Measurements from ENCODE around the gene DENR. TPM values are rescaled to one million over a fixed set of nuclear protein-coding genes. Genes with fewer than 3 reads are reported as not detected.
"Not testable (repeated sequence)": the region's sequence is repeated elsewhere in the genome, so short reads cannot be mapped to it uniquely, and the experiment has no call there.

The DENR gene
- total RNA-seq, 1 donor from 2014 or later, result 46.3 TPM

- Mint-ChIP-seq H3K27me3 (ENCODE audit: low read depth) (no peaks in the 10 kb centered on the region), H3K9me3 (ENCODE audit: low read depth) (no peaks in the 10 kb centered on the region), H3K27ac (ENCODE audit: unreplicated experiment) (no peak overlapping the region), H3K4me1 (ENCODE audit: low read depth) (no peaks in the 10 kb centered on the region), H3K4me3 (ENCODE audit: unreplicated experiment) (no peak overlapping the region), H3K36me3 (ENCODE audit: low read depth) (peaks cover 1% of the 10 kb centered on the region)
- no peak for DNase-seq (ENCODE audit: low spot score)
- TF ChIP-seq CTCF (IDR thresholded peaks at IDR 0.05), result no peak
Observed at GRCh38 chr12:122803937-122804336, 51.3 kb downstream of the DENR start.

- not testable (repeated sequence) for H3K27me3 Mint-ChIP-seq (ENCODE audit: low read depth); H3K36me3 Mint-ChIP-seq (ENCODE audit: low read depth); H3K4me1 Mint-ChIP-seq (ENCODE audit: low read depth); H3K9me3 Mint-ChIP-seq (ENCODE audit: low read depth); DNase-seq (ENCODE audit: low spot score); H3K4me3 Mint-ChIP-seq (ENCODE audit: unreplicated experiment); H3K27ac Mint-ChIP-seq (ENCODE audit: unreplicated experiment)
Observed at GRCh38 chr12:122804957-122805356, 52.3 kb downstream of the DENR start.

GRCh38 chr12:122807651-122808050, 55.0 kb downstream of the DENR start:
- peaks cover 3% of the 10 kb centered on the region for H3K36me3 Mint-ChIP-seq (ENCODE audit: low read depth)
- H3K27me3 Mint-ChIP-seq (ENCODE audit: low read depth), result no peaks in the 10 kb centered on the region
- H3K9me3 Mint-ChIP-seq (ENCODE audit: low read depth), result no peaks in the 10 kb centered on the region
- H3K4me3 Mint-ChIP-seq (ENCODE audit: unreplicated experiment), result no peak overlapping the region
- DNase-seq (ENCODE audit: low spot score), result no peak
- no peaks in the 10 kb centered on the region for H3K4me1 Mint-ChIP-seq (ENCODE audit: low read depth)
- no peak overlapping the region for H3K27ac Mint-ChIP-seq (ENCODE audit: unreplicated experiment)
- no peak for TF ChIP-seq CTCF (IDR thresholded peaks at IDR 0.05)

GRCh38 chr12:122811777-122812176, 59.2 kb downstream of the DENR start:
- no peaks in the 10 kb centered on the region for H3K4me1 Mint-ChIP-seq (ENCODE audit: low read depth)
- peaks cover 3% of the 10 kb centered on the region for H3K36me3 Mint-ChIP-seq (ENCODE audit: low read depth)
- TF ChIP-seq CTCF (IDR thresholded peaks at IDR 0.05), result no peak
- H3K27me3 Mint-ChIP-seq (ENCODE audit: low read depth), result no peaks in the 10 kb centered on the region
- no peak for DNase-seq (ENCODE audit: low spot score)
- no peak overlapping the region for H3K27ac Mint-ChIP-seq (ENCODE audit: unreplicated experiment)
- H3K4me3 Mint-ChIP-seq (ENCODE audit: unreplicated experiment), result no peak overlapping the region
- H3K9me3 Mint-ChIP-seq (ENCODE audit: low read depth), result no peaks in the 10 kb centered on the region

GRCh38 chr12:122813310-122813713, 60.7 kb downstream of the DENR start:
- Mint-ChIP-seq H3K36me3 (ENCODE audit: low read depth) (peaks cover 3% of the 10 kb centered on the region), H3K27me3 (ENCODE audit: low read depth) (no peaks in the 10 kb centered on the region), H3K27ac (ENCODE audit: unreplicated experiment) (no peak overlapping the region), H3K9me3 (ENCODE audit: low read depth) (no peaks in the 10 kb centered on the region), H3K4me1 (ENCODE audit: low read depth) (no peaks in the 10 kb centered on the region), H3K4me3 (ENCODE audit: unreplicated experiment) (no peak overlapping the region)
- no peak for TF ChIP-seq CTCF (IDR thresholded peaks at IDR 0.05)
- DNase-seq (ENCODE audit: low spot score), result no peak

- H3K4me3 Mint-ChIP-seq (ENCODE audit: unreplicated experiment), result no peak overlapping the region
- no peaks in the 10 kb centered on the region for H3K4me1 Mint-ChIP-seq (ENCODE audit: low read depth)
- H3K9me3 Mint-ChIP-seq (ENCODE audit: low read depth), result no peaks in the 10 kb centered on the region
- H3K27ac Mint-ChIP-seq (ENCODE audit: unreplicated experiment), result no peak overlapping the region
- H3K27me3 Mint-ChIP-seq (ENCODE audit: low read depth), result no peaks in the 10 kb centered on the region
- TF ChIP-seq CTCF (IDR thresholded peaks at IDR 0.05), result no peak
- H3K36me3 Mint-ChIP-seq (ENCODE audit: low read depth), result no peaks in the 10 kb centered on the region
- DNase-seq (ENCODE audit: low spot score), result no peak
Observed at GRCh38 chr12:122819209-122819785, 66.7 kb downstream of the DENR start.

Data from chondrocyte (in vitro differentiated cells).